H9 (cell line): ENCODE results near the gene HSD17B12. TPM values are rescaled to one million over a fixed set of nuclear protein-coding genes. Genes with fewer than 3 reads are reported as not detected.

ENCODE experiments used
- DNase-seq: peaks from one replicate; pipeline ENCODE4 v3.0.0-alpha.2; 2017
- H2AFZ ChIP-seq: one replicate; pipeline ENCODE4 v1.6.1; 2013; ENCODE audit warnings: mild to moderate bottlenecking, low read length, control low read depth, moderate library complexity
- H2AK5ac ChIP-seq: 2 replicates; pipeline ENCODE4 v1.6.1; 2013; ENCODE audit warnings: low read length, control low read depth, mixed read lengths; ENCODE audit not compliant: insufficient read length
- H2BK120ac ChIP-seq: one replicate; pipeline ENCODE4 v1.6.1; 2013; ENCODE audit warnings: low read depth, mild to moderate bottlenecking, low read length, control low read depth, inconsistent platforms; ENCODE audit not compliant: poor library complexity, severe bottlenecking
- H2BK12ac ChIP-seq: 2 replicates; pipeline ENCODE4 v1.6.1; 2013; ENCODE audit warnings: low read length, control low read depth, mixed read lengths, low read depth; ENCODE audit not compliant: insufficient read length
- H2BK15ac ChIP-seq: 2 replicates; pipeline ENCODE4 v1.6.1; 2013; ENCODE audit warnings: low read depth, low read length, control low read depth
- H2BK20ac ChIP-seq: one replicate; pipeline ENCODE4 v1.6.1; 2013; ENCODE audit warnings: low read depth, mild to moderate bottlenecking, low read length, control low read depth, inconsistent platforms; ENCODE audit not compliant: poor library complexity, severe bottlenecking
- H2BK5ac ChIP-seq: 2 replicates; pipeline ENCODE4 v1.6.1; 2013; ENCODE audit warnings: low read length, control low read depth, mixed read lengths; ENCODE audit not compliant: insufficient read length
- H3K14ac ChIP-seq: 2 replicates; pipeline ENCODE4 v1.6.1; 2013; ENCODE audit warnings: low read length, control low read depth; ENCODE audit not compliant: insufficient read depth
- H3K18ac ChIP-seq: 2 replicates; pipeline ENCODE4 v1.6.1; 2013; ENCODE audit warnings: low read depth, mild to moderate bottlenecking, mixed read lengths, low read length, control low read depth; ENCODE audit not compliant: insufficient read length
- H3K23ac ChIP-seq: 2 replicates; pipeline ENCODE4 v1.6.1; 2013; ENCODE audit warnings: low read length, control low read depth, mixed read lengths, low read depth; ENCODE audit not compliant: insufficient read length
- H3K23me2 ChIP-seq: 2 replicates; pipeline ENCODE4 v1.6.1; 2013; ENCODE audit warnings: low read depth, mild to moderate bottlenecking, mixed read lengths, low read length, control low read depth; ENCODE audit not compliant: insufficient read length, poor library complexity, severe bottlenecking
- H3K27ac ChIP-seq: 2 replicates; pipeline ENCODE4 v1.5.1; 2013; ENCODE audit warnings: low read length, control low read depth, mixed read lengths, low read depth; ENCODE audit not compliant: insufficient read length
- H3K27me3 ChIP-seq: 2 replicates; pipeline ENCODE4 v1.6.1; 2013; ENCODE audit warnings: low read length, control low read depth, inconsistent platforms; ENCODE audit not compliant: insufficient read depth
- H3K4ac ChIP-seq: 2 replicates; pipeline ENCODE4 v1.6.1; 2013; ENCODE audit warnings: low read depth, mild to moderate bottlenecking, control low read depth, inconsistent platforms, low read length, moderate library complexity
- H3K4me1 ChIP-seq: 2 replicates; pipeline ENCODE4 v1.6.1; 2013; ENCODE audit warnings: low read length, control low read depth, inconsistent platforms; ENCODE audit not compliant: insufficient read depth
- H3K4me2 ChIP-seq: 2 replicates; pipeline ENCODE4 v1.6.1; 2013; ENCODE audit warnings: low read length, control low read depth, mixed read lengths; ENCODE audit not compliant: insufficient read length, insufficient read depth
- H3K56ac ChIP-seq: 2 replicates; pipeline ENCODE4 v1.6.1; 2013; ENCODE audit warnings: low read depth, mild to moderate bottlenecking, mixed read lengths, low read length, control low read depth; ENCODE audit not compliant: insufficient read length
- H3K79me1 ChIP-seq: 2 replicates; pipeline ENCODE4 v1.6.1; 2013; ENCODE audit warnings: low read depth, mild to moderate bottlenecking, moderate library complexity, low read length, control low read depth, inconsistent platforms; ENCODE audit not compliant: insufficient read depth, poor library complexity, severe bottlenecking
- H3K79me2 ChIP-seq: 2 replicates; pipeline ENCODE4 v1.6.1; 2013; ENCODE audit warnings: low read length, control low read depth, inconsistent platforms; ENCODE audit not compliant: insufficient read depth
- H3K9ac ChIP-seq: 2 replicates; pipeline ENCODE4 v1.6.1; 2013; ENCODE audit warnings: low read length, control low read depth, mixed read lengths; ENCODE audit not compliant: insufficient read length; ENCODE audit errors: extremely low read depth
- H3K9me3 ChIP-seq: one replicate; pipeline ENCODE4 v1.6.1; 2013; ENCODE audit warnings: low read depth, low read length, inconsistent platforms; ENCODE audit not compliant: control insufficient read depth
- H3T11ph ChIP-seq: one replicate; pipeline ENCODE4 v1.6.1; 2013; ENCODE audit warnings: mild to moderate bottlenecking, low read length, control low read depth, inconsistent platforms
- H4K20me1 ChIP-seq: one replicate; pipeline ENCODE4 v1.6.1; 2013; ENCODE audit not compliant: control insufficient read depth, insufficient read length, insufficient read depth
- H4K5ac ChIP-seq: 2 replicates; pipeline ENCODE4 v1.6.1; 2013; ENCODE audit warnings: low read depth, mild to moderate bottlenecking, mixed read lengths, low read length, control low read depth; ENCODE audit not compliant: insufficient read length
- H4K8ac ChIP-seq: replicated peaks from 2 replicates; pipeline ENCODE4 v1.6.1; 2013; ENCODE audit warnings: low read length, control low read depth, mixed read lengths, low read depth; ENCODE audit not compliant: insufficient read length
- H4K91ac ChIP-seq: 2 replicates; pipeline ENCODE4 v1.6.1; 2013; ENCODE audit warnings: low read depth, mild to moderate bottlenecking, moderate library complexity, mixed read lengths, low read length, control low read depth; ENCODE audit not compliant: insufficient read length
- H3K27ac Mint-ChIP-seq, 3 experiments: 2 replicates in 2 of 3; 3 replicates in 1 of 3; pipeline ENCODE4 v1.8.0; 2020 to 2021; ENCODE audit warnings: mixed read lengths in 3 of 3, mild to moderate bottlenecking in 1 of 3, moderate library complexity in 1 of 3
- H3K27me3 Mint-ChIP-seq: 2 replicates; pipeline ENCODE4 v1.8.0; 2021; ENCODE audit warnings: low read depth, mild to moderate bottlenecking, moderate library complexity, mixed read lengths
- H3K36me3 Mint-ChIP-seq, 3 experiments: 2 replicates in 2 of 3; 3 replicates in 1 of 3; pipeline ENCODE4 v1.8.0; 2020 to 2021; ENCODE audit warnings: low read depth in 3 of 3, mixed read lengths in 3 of 3; ENCODE audit not compliant: insufficient read depth in 1 of 3
- H3K4me1 Mint-ChIP-seq, 2 experiments: 2 replicates each; pipeline ENCODE4 v1.8.0; 2020; ENCODE audit warnings: mixed read lengths in 2 of 2
- H3K4me3 Mint-ChIP-seq, 2 experiments: 2 replicates in 1 of 2; 3 replicates in 1 of 2; pipeline ENCODE4 v1.8.0; 2020 to 2021; ENCODE audit warnings: mild to moderate bottlenecking in 2 of 2, mixed read lengths in 2 of 2, moderate library complexity in 1 of 2
- H3K9me3 Mint-ChIP-seq, 2 experiments: 2 replicates in 1 of 2; 3 replicates in 1 of 2; pipeline ENCODE4 v1.8.0; 2020; ENCODE audit warnings: mild to moderate bottlenecking in 2 of 2, mixed read lengths in 2 of 2, moderate library complexity in 1 of 2
- WGBS: extraction: QIAGEN DNeasy Blood & Tissue Kit; methylation state at CpG from one replicate; pipeline ENCODE4 v1.1.7; 2013; ENCODE audit warnings: missing lambda C conversion rate, low lambda C conversion rate, mixed read lengths; ENCODE audit not compliant: insufficient read length; ENCODE audit errors: extremely low coverage; 5-methylcytosine and 5-hydroxymethylcytosine counted together
- total RNA-seq: library from RNA; stranded (reverse); gene quantifications from 2 replicates; pipeline ENCODE4 v1.2.1, GENCODE V29; 2021
- TF ChIP-seq, protein P1 (sequence below): fragments of 200-600 bp; sonication (generic); conservative IDR thresholded peaks from 3 replicates; pipeline ENCODE4 v1.8.0; 2021; ENCODE audit warnings: antibody characterized with exemption, mild to moderate bottlenecking

Gene HSD17B12
- total RNA-seq, 1 experiment from 2014 or later = 111 TPM

- H4K20me1 ChIP-seq = no peaks in the 10 kb centered on the region
- no peaks in the 10 kb centered on the region for H3K9me3 Mint-ChIP-seq
Observed at GRCh38 chr11:43688394-43688793, 7.9 kb downstream of the HSD17B12 start.

More at GRCh38 chr11:43688394-43688793, 7.9 kb downstream of the HSD17B12 start:
- TF ChIP-seq, protein P1, sequence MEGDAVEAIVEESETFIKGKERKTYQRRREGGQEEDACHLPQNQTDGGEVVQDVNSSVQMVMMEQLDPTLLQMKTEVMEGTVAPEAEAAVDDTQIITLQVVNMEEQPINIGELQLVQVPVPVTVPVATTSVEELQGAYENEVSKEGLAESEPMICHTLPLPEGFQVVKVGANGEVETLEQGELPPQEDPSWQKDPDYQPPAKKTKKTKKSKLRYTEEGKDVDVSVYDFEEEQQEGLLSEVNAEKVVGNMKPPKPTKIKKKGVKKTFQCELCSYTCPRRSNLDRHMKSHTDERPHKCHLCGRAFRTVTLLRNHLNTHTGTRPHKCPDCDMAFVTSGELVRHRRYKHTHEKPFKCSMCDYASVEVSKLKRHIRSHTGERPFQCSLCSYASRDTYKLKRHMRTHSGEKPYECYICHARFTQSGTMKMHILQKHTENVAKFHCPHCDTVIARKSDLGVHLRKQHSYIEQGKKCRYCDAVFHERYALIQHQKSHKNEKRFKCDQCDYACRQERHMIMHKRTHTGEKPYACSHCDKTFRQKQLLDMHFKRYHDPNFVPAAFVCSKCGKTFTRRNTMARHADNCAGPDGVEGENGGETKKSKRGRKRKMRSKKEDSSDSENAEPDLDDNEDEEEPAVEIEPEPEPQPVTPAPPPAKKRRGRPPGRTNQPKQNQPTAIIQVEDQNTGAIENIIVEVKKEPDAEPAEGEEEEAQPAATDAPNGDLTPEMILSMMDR = no peak
- no peak overlapping the region for H4K91ac ChIP-seq
- no peak overlapping the region for H2BK15ac ChIP-seq
- no peaks in the 10 kb centered on the region for H3K27me3 Mint-ChIP-seq
- H4K5ac ChIP-seq = no peak overlapping the region
- no peak overlapping the region for H2AK5ac ChIP-seq
- no peak overlapping the region for H3K14ac ChIP-seq
- no peak overlapping the region for H3K56ac ChIP-seq
- no peak overlapping the region for H2BK12ac ChIP-seq
- DNase-seq = no peak
- H3K4me1 ChIP-seq = peaks cover 14% of the 10 kb centered on the region; the same call in 1 of the 2 replicates
- peaks cover 16 to 18% (median 18%) of the 10 kb centered on the region in 3 experiments for H3K36me3 Mint-ChIP-seq
- no peaks in the 10 kb centered on the region for H3K9me3 ChIP-seq
- no peak overlapping the region for H3K23ac ChIP-seq
- H2BK120ac ChIP-seq = no peak overlapping the region
- no peak overlapping the region for H3K18ac ChIP-seq
- H3K4ac ChIP-seq = no peak overlapping the region
- no peak overlapping the region for H2AFZ ChIP-seq
- H2BK5ac ChIP-seq = no peak overlapping the region
- H2BK20ac ChIP-seq = no peak overlapping the region
- H3K4me1 Mint-ChIP-seq = peaks cover 40 to 44% of the 10 kb centered on the region in 2 experiments
- WGBS = no CpG with 5 or more reads among the region's 4 CpGs
- H3K23me2 ChIP-seq = no peaks in the 10 kb centered on the region
- H3K27me3 ChIP-seq = no peaks in the 10 kb centered on the region
- H3K27ac Mint-ChIP-seq = 0 out of 7 replicates have a peak overlapping the region, but pooled peaks of 1 of the 3 experiments have one; percentile 14
- no peak overlapping the region for H3T11ph ChIP-seq
- H3K9ac ChIP-seq = no peak overlapping the region
- no peak overlapping the region for H3K4me2 ChIP-seq
- peaks cover 7% of the 10 kb centered on the region for H3K79me1 ChIP-seq
- H3K4me3 Mint-ChIP-seq = no peak overlapping the region
- no peak overlapping the region for H3K27ac ChIP-seq
- no peak overlapping the region for H4K8ac ChIP-seq
- H3K79me2 ChIP-seq = peaks cover 55% of the 10 kb centered on the region; the same call in 1 of the 2 replicates
